Ovary (tissue), 9 donors: ENCODE measurements around the gene CGNL1. TPM values are rescaled to one million over a fixed set of nuclear protein-coding genes. Genes with fewer than 3 reads are reported as not detected.

ENCODE experiments used
- DNase-seq, 5 donors: peaks; one replicate each; pipeline ENCODE4 v3.0.0-alpha.2; 2019 to 2020
- H3K27ac ChIP-seq, 2 donors: fragments of 200-600 bp; one replicate each; pipeline versions ENCODE4 v1.5.1 to v1.8.0; 2019 to 2022
- H3K27me3 ChIP-seq: fragments of 200-600 bp; one replicate; pipeline ENCODE4 v1.8.0; 2022
- H3K36me3 ChIP-seq: fragments of 200-600 bp; sonication (generic); one replicate; pipeline ENCODE4 v1.5.1; 2019
- H3K4me1 ChIP-seq: one replicate; pipeline ENCODE4 v1.8.1; 2013; ENCODE audit warnings: mild to moderate bottlenecking, moderate library complexity; ENCODE audit not compliant: insufficient read depth
- H3K4me3 ChIP-seq: fragments of 200-600 bp; sonication (generic); one replicate; pipeline ENCODE4 v1.5.1; 2017
- H3K9me3 ChIP-seq, 2 donors: fragments of 200-600 bp in 1 of 2; sonication (generic) in 1 of 2; one replicate each; pipeline versions ENCODE4 v1.5.1 to v1.8.1; 2013 to 2019; ENCODE audit warnings: mild to moderate bottlenecking in 1 of 2, moderate library complexity in 1 of 2
- CTCF ChIP-seq, 3 donors: fragments of 450-650 bp in 2 of 3; fragments of 200-600 bp in 1 of 3; IDR thresholded peaks; one replicate each; pipeline versions ENCODE4 v1.5.1 to v1.8.0; 2016 to 2022; ENCODE audit warnings: antibody characterized with exemption in 3 of 3, mild to moderate bottlenecking in 1 of 3
- EP300 ChIP-seq: sonication (generic); formaldehyde crosslinking; IDR thresholded peaks from one replicate; pipeline ENCODE4 v1.6.1; 2017; ENCODE audit warnings: antibody characterized with exemption
- POLR2A ChIP-seq: fragments of 450-650 bp; IDR thresholded peaks from one replicate; pipeline ENCODE4 v1.6.1; 2017; ENCODE audit warnings: antibody characterized with exemption, mild to moderate bottlenecking, moderate library complexity
- WGBS, 3 donors: extraction: QIAGEN DNeasy Blood & Tissue Kit in 1 of 3; methylation state at CpG; one replicate each; pipeline versions ENCODE4 v1.1.5 to v1.1.7; 2013 to 2017; 5-methylcytosine and 5-hydroxymethylcytosine counted together
- intact Hi-C, 4 donors: fragments of 100-400 bp; cut with DNase I; formaldehyde crosslinking; loops; one replicate each; pipeline versions ENCODE4 v1.11.0 to v1.15.1; 2022 to 2023
- polyA plus RNA-seq, 2 donors: library from polyadenylated mRNA; stranded (reverse); fragments of 200-250 nt in 1 of 2; fragments of 350-450 nt in 1 of 2; fragmentation: Illumina TruSeq in 1 of 2; extraction: RNeasy Lipid Tissue Mini Kit (QIAGEN cat#74804) in 1 of 2; gene quantifications; one replicate each; pipeline ENCODE4 v1.2.3, GENCODE V29; 2013 to 2014
- total RNA-seq, 7 donors: library from RNA; depleted of rRNA in 2 of 7; stranded (reverse); fragments of >200 nt in 2 of 7; fragmentation: NEBNext Ultra II Directional in 3 of 7; extraction: Animal tissue kit (Norgen Biotek cat#: 25700) in 3 of 7; gene quantifications; one replicate each; pipeline versions ENCODE4 v1.1.0 to v1.2.4, GENCODE V29; 2016 to 2023
- donor health status: DM: no; HTN: no; CAD: no; lungs with moderate emphysema.
- donor health status: DM: no; HTN: no; CAD: no.
- donor health status: Bipolar disorder and iron deficiency.
- donor health status: DM: yes; HTN: yes; CAD: no.
- donor health status: DM: no; HTN: no; CAD: no.
- donor health status: DM: yes; HTN: yes; CAD: no.

CGNL1 gene
- total and polyA plus RNA-seq, 9 donors, result 7.8 to 26.1 (median 13.6) TPM

- DNase-seq, result no peak
- intact Hi-C loops, result loop anchor here in 1 of 4 donors (10.0 kb wide), 1 partner anchor 104 kb away; no protein-coding TSS in a partner anchor
- H3K27ac ChIP-seq, result no peak overlapping the region
- TF ChIP-seq POLR2A (no peak), CTCF (IDR thresholded peaks at IDR 0.05) (no peak), EP300 (no peak)
- WGBS, 3 donors, result 79 to 88% (median 81%) methylated on average over 4 of the region's 4 CpGs
- H3K4me1 ChIP-seq, result no peaks in the 10 kb centered on the region
- no peak overlapping the region for H3K4me3 ChIP-seq
- H3K9me3 ChIP-seq, result no peaks in the 10 kb centered on the region
- no peaks in the 10 kb centered on the region for H3K27me3 ChIP-seq
- H3K36me3 ChIP-seq, result no peaks in the 10 kb centered on the region
Measured at GRCh38 chr15:57468486-57468885, 92.2 kb downstream of the CGNL1 start.

GRCh38 chr15:57470543-57470942 lies 94.2 kb downstream of the CGNL1 start:
- no peaks in the 10 kb centered on the region for H3K9me3 ChIP-seq
- 95 to 100% (median 96%) methylated on average over 3 of the region's 3 CpGs for WGBS, 3 donors
- intact Hi-C loops, result no loop called here
- DNase-seq, result no peak
- no peak overlapping the region for H3K4me3 ChIP-seq
- no peaks in the 10 kb centered on the region for H3K4me1 ChIP-seq
- no peak overlapping the region for H3K27ac ChIP-seq
- TF ChIP-seq EP300, result no peak
- no peak for TF ChIP-seq CTCF (IDR thresholded peaks at IDR 0.05)
- no peak for TF ChIP-seq POLR2A
- no peaks in the 10 kb centered on the region for H3K36me3 ChIP-seq
- no peaks in the 10 kb centered on the region for H3K27me3 ChIP-seq

- Histone ChIP-seq H3K27me3 (no peaks in the 10 kb centered on the region), H3K27ac (no peak overlapping the region), H3K9me3 (no peaks in the 10 kb centered on the region), H3K4me3 (no peak overlapping the region), H3K4me1 (no peaks in the 10 kb centered on the region), H3K36me3 (no peaks in the 10 kb centered on the region)
- DNase-seq, result no peak
- TF ChIP-seq POLR2A (no peak), CTCF (IDR thresholded peaks at IDR 0.05) (no peak), EP300 (no peak)
- intact Hi-C loops, result no loop called here
- 91 to 94% (median 92%) methylated on average over 2 of the region's 2 CpGs for WGBS, 3 donors
Measured at GRCh38 chr15:57472861-57473260, 96.6 kb downstream of the CGNL1 start.

GRCh38 chr15:57476533-57476975 lies 100.2 kb downstream of the CGNL1 start:
- Histone ChIP-seq H3K4me3 (no peak overlapping the region), H3K4me1 (no peaks in the 10 kb centered on the region), H3K36me3 (no peaks in the 10 kb centered on the region), H3K27ac (no peak overlapping the region), H3K9me3 (no peaks in the 10 kb centered on the region), H3K27me3 (no peaks in the 10 kb centered on the region)
- TF ChIP-seq EP300 (no peak), CTCF (IDR thresholded peaks at IDR 0.05) (no peak), POLR2A (no peak)
- intact Hi-C loops, result no loop called here
- WGBS, 3 donors, result 23 to 37% (median 26%) methylated on average over 5 of the region's 5 CpGs
- DNase-seq, result no peak
